Kidney epithelial cell (primary cell): Measurements from ENCODE around the gene ZNF764. TPM values are rescaled to one million over a fixed set of nuclear protein-coding genes. Genes with fewer than 3 reads are reported as not detected.

Source experiments
- DNase-seq: peaks from one replicate; pipeline ENCODE4 v3.0.0-alpha.2; 2010; ENCODE audit warnings: low read depth
- H3K27me3 ChIP-seq: 2 replicates; pipeline ENCODE4 v1.6.0; 2011; ENCODE audit warnings: low read length; ENCODE audit not compliant: control insufficient read depth, insufficient read depth
- H3K36me3 ChIP-seq: 2 replicates; pipeline ENCODE4 v1.5.1; 2011; ENCODE audit warnings: low read length; ENCODE audit not compliant: control insufficient read depth, insufficient read depth
- H3K4me3 ChIP-seq: 2 replicates; pipeline ENCODE4 v1.5.1; 2011; ENCODE audit warnings: low read depth, mild to moderate bottlenecking, control low read depth, low read length
- total RNA-seq: library from RNA; depleted of rRNA; stranded (reverse); fragments of >200 nt; gene quantifications from 2 replicates; pipeline ENCODE4 v1.2.3, GENCODE V29; 2015
- TF ChIP-seq, protein P1 (sequence below): IDR thresholded peaks from 2 replicates; pipeline ENCODE4 v1.5.1; 2011; ENCODE audit warnings: mild to moderate bottlenecking, moderate library complexity, low read length, control low read depth, inconsistent platforms; ENCODE audit not compliant: insufficient read depth, poor library complexity, severe bottlenecking

ZNF764 gene
- total RNA-seq, 1 donor from 2014 or later = 8.5 TPM

DNA sequence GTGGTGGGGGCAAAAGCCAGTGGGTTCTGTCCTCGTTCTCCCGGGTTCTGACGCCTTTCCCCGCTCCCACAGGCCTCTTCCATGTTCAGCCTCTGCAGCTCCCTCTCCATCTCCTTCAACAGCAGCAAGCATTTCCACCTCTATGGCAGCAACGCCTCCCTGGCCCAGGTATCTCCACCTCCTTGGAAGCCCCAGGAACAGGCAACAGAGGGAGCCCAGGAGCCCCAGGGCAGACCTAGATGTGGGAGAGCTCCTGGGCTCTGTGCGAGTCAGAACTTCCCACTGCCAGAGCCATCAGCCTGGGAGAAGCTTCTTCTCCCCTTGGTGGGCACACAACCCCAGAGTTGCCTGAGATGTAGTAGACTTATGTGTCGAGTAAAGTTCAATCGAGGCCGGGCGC, 39.6 kb downstream of the ZNF764 start:
- Histone ChIP-seq H3K36me3 (no peaks in the 10 kb centered on the region), H3K27me3 (no peaks in the 10 kb centered on the region), H3K4me3 (no peak overlapping the region)
- no peak for DNase-seq
- TF ChIP-seq, protein P1, sequence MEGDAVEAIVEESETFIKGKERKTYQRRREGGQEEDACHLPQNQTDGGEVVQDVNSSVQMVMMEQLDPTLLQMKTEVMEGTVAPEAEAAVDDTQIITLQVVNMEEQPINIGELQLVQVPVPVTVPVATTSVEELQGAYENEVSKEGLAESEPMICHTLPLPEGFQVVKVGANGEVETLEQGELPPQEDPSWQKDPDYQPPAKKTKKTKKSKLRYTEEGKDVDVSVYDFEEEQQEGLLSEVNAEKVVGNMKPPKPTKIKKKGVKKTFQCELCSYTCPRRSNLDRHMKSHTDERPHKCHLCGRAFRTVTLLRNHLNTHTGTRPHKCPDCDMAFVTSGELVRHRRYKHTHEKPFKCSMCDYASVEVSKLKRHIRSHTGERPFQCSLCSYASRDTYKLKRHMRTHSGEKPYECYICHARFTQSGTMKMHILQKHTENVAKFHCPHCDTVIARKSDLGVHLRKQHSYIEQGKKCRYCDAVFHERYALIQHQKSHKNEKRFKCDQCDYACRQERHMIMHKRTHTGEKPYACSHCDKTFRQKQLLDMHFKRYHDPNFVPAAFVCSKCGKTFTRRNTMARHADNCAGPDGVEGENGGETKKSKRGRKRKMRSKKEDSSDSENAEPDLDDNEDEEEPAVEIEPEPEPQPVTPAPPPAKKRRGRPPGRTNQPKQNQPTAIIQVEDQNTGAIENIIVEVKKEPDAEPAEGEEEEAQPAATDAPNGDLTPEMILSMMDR = no peak

DNA sequence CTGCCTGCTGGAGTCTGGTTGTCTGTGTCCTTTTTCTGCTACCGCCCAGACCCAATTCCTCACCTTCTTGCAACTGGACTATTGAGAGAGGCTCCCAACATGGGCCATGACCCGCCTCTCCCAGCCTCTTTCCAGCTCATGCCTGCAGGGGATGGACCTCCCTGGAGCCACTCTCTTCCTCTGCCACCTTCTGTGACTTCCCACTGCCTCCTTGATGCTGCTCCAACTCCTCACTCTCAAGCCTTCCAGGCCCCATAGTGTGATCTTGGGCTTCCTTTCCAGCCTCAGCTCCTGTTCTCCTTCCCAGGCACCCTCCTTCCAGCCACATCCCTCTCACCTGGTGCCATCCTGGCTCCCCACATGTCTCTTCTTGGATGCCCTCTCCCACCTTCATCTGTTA, 42.9 kb downstream of the ZNF764 start:
- no peaks in the 10 kb centered on the region for H3K36me3 ChIP-seq
- TF ChIP-seq, protein P1 = no peak
- no peak for DNase-seq
- H3K27me3 ChIP-seq = no peaks in the 10 kb centered on the region
- H3K4me3 ChIP-seq = no peak overlapping the region

DNA sequence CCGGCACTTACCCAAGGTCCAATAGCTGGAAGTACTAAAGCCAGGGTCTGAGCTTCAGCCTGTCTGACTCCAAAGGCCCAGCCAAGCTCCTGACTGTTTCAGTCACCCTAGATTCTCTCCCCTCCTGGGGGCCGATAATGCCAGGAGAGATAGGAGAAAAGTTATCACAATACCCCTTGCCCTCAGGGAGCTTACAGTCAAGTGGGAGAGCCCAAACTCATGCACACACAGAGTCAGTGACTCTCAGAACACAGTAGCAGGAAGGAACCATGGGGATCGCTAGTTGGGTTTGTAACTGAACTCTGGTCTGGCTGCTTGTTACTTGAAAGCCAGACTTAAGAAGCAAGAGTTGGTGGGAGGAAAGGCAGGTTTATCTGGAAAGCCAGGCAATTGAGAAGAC, 46.7 kb downstream of the ZNF764 start:
- H3K36me3 ChIP-seq = no peaks in the 10 kb centered on the region
- H3K27me3 ChIP-seq = no peaks in the 10 kb centered on the region
- TF ChIP-seq, protein P1 = no peak
- no peak overlapping the region for H3K4me3 ChIP-seq
- DNase-seq = no peak

DNA sequence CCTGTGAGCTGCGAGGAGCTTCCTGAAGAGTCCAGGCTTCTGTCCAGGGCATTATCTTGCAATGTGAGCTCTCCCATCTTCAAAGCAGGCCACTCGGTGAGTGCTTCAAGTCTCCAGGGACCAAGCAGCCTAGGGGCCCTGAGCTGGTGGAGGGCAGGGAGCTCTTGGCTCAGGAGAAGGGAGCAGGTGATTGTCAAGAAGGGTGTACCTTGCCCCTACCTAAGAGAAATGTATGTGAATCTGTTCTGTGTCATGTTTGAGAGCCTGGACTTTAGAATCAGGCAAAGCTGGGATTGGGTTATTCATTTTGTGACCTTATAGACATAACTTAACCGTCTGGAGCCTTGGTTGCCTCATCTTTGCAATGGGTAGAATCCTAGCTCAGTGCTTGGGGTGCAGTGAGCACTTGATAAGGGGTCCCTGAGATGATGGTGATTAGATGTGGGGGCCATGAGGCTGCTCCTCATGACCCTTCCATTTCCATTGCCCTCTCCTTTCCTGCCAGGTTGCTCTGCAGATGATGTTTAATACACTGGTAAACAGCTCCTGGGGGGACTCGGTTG, 47.7 kb downstream of the ZNF764 start:
- Histone ChIP-seq H3K27me3 (no peaks in the 10 kb centered on the region), H3K4me3 (no peak overlapping the region), H3K36me3 (no peaks in the 10 kb centered on the region)
- no peak for DNase-seq
- TF ChIP-seq, protein P1 = no peak

DNA sequence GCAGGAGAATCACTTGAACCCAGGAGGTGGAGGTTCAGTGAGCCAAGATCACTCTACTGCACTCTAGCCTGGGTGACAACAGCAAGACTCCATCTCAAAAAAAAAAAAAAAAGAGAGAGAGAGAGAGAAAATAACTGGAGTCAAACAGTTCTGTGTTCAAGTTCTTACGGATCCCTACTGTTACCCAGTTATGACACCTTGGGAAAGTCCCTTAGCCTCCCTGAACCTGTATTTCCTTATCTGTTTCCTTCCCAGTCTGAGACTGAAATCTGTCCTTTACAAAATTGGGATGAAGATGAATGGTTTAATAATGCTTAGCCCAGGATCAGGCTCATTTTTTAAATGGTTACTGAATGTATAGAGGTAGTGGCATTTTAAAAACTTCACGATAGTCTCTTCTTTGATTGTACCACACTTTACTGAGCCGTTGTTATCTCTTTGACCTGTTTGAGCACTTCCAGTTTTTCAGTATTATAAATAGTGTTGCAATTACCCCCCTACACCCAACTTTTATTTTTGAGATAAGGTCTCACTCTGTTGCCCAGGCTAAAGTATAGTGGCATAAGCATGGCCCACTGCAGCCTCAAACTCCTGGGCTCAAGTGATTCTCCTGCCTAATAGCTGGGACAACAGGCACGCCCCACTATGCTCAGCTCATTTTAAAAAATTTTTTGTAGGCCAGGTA, 49.0 kb downstream of the ZNF764 start:
- Histone ChIP-seq H3K36me3 (no peaks in the 10 kb centered on the region), H3K4me3 (no peak overlapping the region), H3K27me3 (no peaks in the 10 kb centered on the region)
- DNase-seq = no peak
- TF ChIP-seq, protein P1 = no peak

Other genes starting within 250 kb of the ZNF764 start
- 82.1 and 107 TPM in 2 replicates for gene CD2BP2, start 203.1 kb downstream of the ZNF764 start, total RNA-seq
- 47.0 and 51.9 TPM in 2 replicates for gene TBC1D10B, start 187.9 kb downstream of the ZNF764 start, total RNA-seq
- gene MYL11, start 183.6 kb downstream of the ZNF764 start, total RNA-seq = not detected in 2 replicates
- 0.38 and 0.62 TPM in 2 replicates for gene SEPTIN1, start 175.8 kb downstream of the ZNF764 start, total RNA-seq
- 24.4 and 27.4 TPM in 2 replicates for gene ZNF48, start 163.0 kb downstream of the ZNF764 start, total RNA-seq
- 10.3 and 16.7 TPM in 2 replicates for gene ZNF771, start 150.8 kb downstream of the ZNF764 start, total RNA-seq
- gene DCTPP1, start 128.3 kb downstream of the ZNF764 start, total RNA-seq = 42.1 and 50.5 TPM in 2 replicates
- 45.2 and 51.3 TPM in 2 replicates for gene SEPHS2, start 112.5 kb downstream of the ZNF764 start, total RNA-seq
- gene ITGAL, start 85.6 kb downstream of the ZNF764 start, total RNA-seq = 0.04 TPM in 1 of 2 replicates, not detected in the other
- gene ZNF768, start 31.8 kb downstream of the ZNF764 start, total RNA-seq = 50.9 and 59.5 TPM in 2 replicates
- 9.9 and 12.5 TPM in 2 replicates for gene ZNF747, start 23.5 kb downstream of the ZNF764 start, total RNA-seq
- 9.2 and 16.6 TPM in 2 replicates for gene ZNF688, start 13.3 kb upstream of the ZNF764 start, total RNA-seq
- 8.8 and 9.7 TPM in 2 replicates for gene ZNF785, start 27.3 kb upstream of the ZNF764 start, total RNA-seq
- 12.3 and 13.8 TPM in 2 replicates for gene ZNF689, start 52.0 kb upstream of the ZNF764 start, total RNA-seq
- gene PRR14, start 92.6 kb upstream of the ZNF764 start, total RNA-seq = 22.6 and 24.3 TPM in 2 replicates
- gene FBRS, start 100.1 kb upstream of the ZNF764 start, total RNA-seq = 47.2 and 51.5 TPM in 2 replicates
- gene SRCAP, start 140.8 kb upstream of the ZNF764 start, total RNA-seq = 15.5 and 18.1 TPM in 2 replicates
- 23.6 and 32.3 TPM in 2 replicates for gene PHKG2, start 190.1 kb upstream of the ZNF764 start, total RNA-seq
- gene CFAP119, start 203.7 kb upstream of the ZNF764 start, total RNA-seq = 1.6 and 5.7 TPM in 2 replicates
- gene RNF40, start 203.9 kb upstream of the ZNF764 start, total RNA-seq = 101 and 130 TPM in 2 replicates
- gene ZNF629, start 228.8 kb upstream of the ZNF764 start, total RNA-seq = 22.8 and 23.9 TPM in 2 replicates